Gastrocnemius medialis (tissue), 4 donors: ENCODE results near the gene LATS2. TPM values are rescaled to one million over a fixed set of nuclear protein-coding genes. Genes with fewer than 3 reads are reported as not detected.

ENCODE experiments used
- ATAC-seq, 2 donors: fragments of 150-250 bp; one replicate each; pipeline ENCODE4 v1.9.1; 2016
- DNase-seq, 2 donors: peaks; one replicate each; pipeline ENCODE4 v3.0.0-alpha.2; 2019
- H3K27ac ChIP-seq, 4 donors: fragments of 200-600 bp; sonication (generic); 1 replicate in 1 of 4; 2 replicates in 3 of 4; pipeline ENCODE4 v1.5.1; 2016 to 2018; ENCODE audit warnings: mild to moderate bottlenecking in 2 of 4, moderate library complexity in 1 of 4
- H3K27me3 ChIP-seq, 3 donors: fragments of 200-600 bp; sonication (generic) in 2 of 3; 1 replicate in 1 of 3; 2 replicates in 2 of 3; pipeline versions ENCODE4 v1.5.1 to v1.6.0; 2016 to 2019; ENCODE audit warnings: mild to moderate bottlenecking in 1 of 3, moderate library complexity in 1 of 3
- H3K36me3 ChIP-seq, 2 donors: fragments of 200-600 bp; sonication (generic) in 1 of 2; one replicate each; pipeline ENCODE4 v1.5.1; 2017 to 2018
- H3K4me1 ChIP-seq, 2 donors: fragments of 200-600 bp; sonication (generic) in 1 of 2; one replicate each; pipeline ENCODE4 v1.5.1; 2016 to 2017; ENCODE audit warnings: mild to moderate bottlenecking in 2 of 2
- H3K4me3 ChIP-seq, 4 donors: fragments of 200-600 bp; sonication (generic) in 3 of 4; 1 replicate in 1 of 4; 2 replicates in 3 of 4; pipeline ENCODE4 v1.5.1; 2016 to 2019; ENCODE audit warnings: mild to moderate bottlenecking in 2 of 4
- H3K9me3 ChIP-seq, 3 donors: fragments of 200-600 bp; sonication (generic) in 2 of 3; 1 replicate in 1 of 3; 2 replicates in 2 of 3; pipeline ENCODE4 v1.5.1; 2016 to 2019
- POLR2A ChIP-seq, 2 donors: fragments of 450-650 bp; IDR thresholded peaks; one replicate each; pipeline ENCODE4 v1.6.1; 2017; ENCODE audit warnings: antibody characterized with exemption in 2 of 2, mild to moderate bottlenecking in 2 of 2, moderate library complexity in 2 of 2
- in situ Hi-C, 4 donors: fragments of 200-750 bp; cut with MboI; loops; one replicate each; pipeline versions ENCODE4 v1.15.0 to v1.8.0; 2017; ENCODE audit warnings: low sequenced_read_pairs in 4 of 4
- intact Hi-C: fragments of 100-400 bp; cut with DNase I; formaldehyde crosslinking; loops from one replicate; pipeline ENCODE4 v1.15.1; 2023; ENCODE audit warnings: low total_unique reads
- total RNA-seq, 4 donors: library from RNA; depleted of rRNA; stranded (reverse); fragments of >200 nt; gene quantifications; one replicate each; pipeline versions ENCODE4 v1.1.0 to v1.2.3, GENCODE V29; 2016
- TF ChIP-seq, protein P1 (sequence below), 5 experiments: fragments of 450-650 bp in 3 of 5; fragments of 200-600 bp in 2 of 5; sonication (generic) in 2 of 5; IDR thresholded peaks in 4 of 5; conservative IDR thresholded peaks in 1 of 5; 1 replicate in 4 of 5; 2 replicates in 1 of 5; pipeline ENCODE4 v1.5.1; 2016 to 2019; ENCODE audit warnings: antibody characterized with exemption in 5 of 5, mild to moderate bottlenecking in 3 of 5, moderate library complexity in 3 of 5

Gene LATS2
- total RNA-seq, 4 donors from 2014 or later = 11.5 to 34.1 (median 18.8) TPM

DNA sequence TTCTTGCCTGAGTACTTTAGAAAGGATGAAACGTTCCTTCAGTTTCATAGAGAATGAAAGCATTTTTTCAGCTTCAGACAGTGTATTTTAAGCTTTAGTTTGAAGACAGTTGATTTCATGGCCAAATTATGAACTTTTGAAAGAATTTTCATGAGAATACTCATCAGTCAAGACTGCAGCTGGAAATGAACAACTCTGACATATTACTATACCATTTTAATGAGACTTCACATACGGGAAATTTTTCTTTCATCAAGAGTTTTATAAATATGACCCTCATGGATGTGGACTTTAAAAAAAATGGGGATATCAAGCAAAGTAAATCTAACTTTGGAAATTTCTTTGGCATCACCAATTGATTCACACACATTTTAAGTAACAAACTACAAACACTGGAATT lies 6.4 kb downstream of the LATS2 start:
- H3K27me3 ChIP-seq = no peaks in the 10 kb centered on the region
- H3K4me1 ChIP-seq = peaks cover 75 to 86% of the 10 kb centered on the region in 2 donors
- DNase-seq = no peak
- intact Hi-C loops (loop anchor here (5.0 kb wide), 1 partner anchor 338 kb away; no protein-coding TSS in a partner anchor), in situ Hi-C loops (no loop called here)
- TF ChIP-seq, protein P1, sequence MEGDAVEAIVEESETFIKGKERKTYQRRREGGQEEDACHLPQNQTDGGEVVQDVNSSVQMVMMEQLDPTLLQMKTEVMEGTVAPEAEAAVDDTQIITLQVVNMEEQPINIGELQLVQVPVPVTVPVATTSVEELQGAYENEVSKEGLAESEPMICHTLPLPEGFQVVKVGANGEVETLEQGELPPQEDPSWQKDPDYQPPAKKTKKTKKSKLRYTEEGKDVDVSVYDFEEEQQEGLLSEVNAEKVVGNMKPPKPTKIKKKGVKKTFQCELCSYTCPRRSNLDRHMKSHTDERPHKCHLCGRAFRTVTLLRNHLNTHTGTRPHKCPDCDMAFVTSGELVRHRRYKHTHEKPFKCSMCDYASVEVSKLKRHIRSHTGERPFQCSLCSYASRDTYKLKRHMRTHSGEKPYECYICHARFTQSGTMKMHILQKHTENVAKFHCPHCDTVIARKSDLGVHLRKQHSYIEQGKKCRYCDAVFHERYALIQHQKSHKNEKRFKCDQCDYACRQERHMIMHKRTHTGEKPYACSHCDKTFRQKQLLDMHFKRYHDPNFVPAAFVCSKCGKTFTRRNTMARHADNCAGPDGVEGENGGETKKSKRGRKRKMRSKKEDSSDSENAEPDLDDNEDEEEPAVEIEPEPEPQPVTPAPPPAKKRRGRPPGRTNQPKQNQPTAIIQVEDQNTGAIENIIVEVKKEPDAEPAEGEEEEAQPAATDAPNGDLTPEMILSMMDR (IDR thresholded peaks at IDR 0.05 in 4 of 5, conservative IDR thresholded peaks at IDR 0.05 in 1 of 5) = no peak
- TF ChIP-seq POLR2A (IDR thresholded peaks at IDR 0.05) = no peak
- H3K36me3 ChIP-seq = no peaks in the 10 kb centered on the region
- peak overlapping the region; percentile 53 to 99 (median 82) for H3K27ac ChIP-seq
- no peaks in the 10 kb centered on the region for H3K9me3 ChIP-seq
- H3K4me3 ChIP-seq = no peak overlapping the region
- no peak for ATAC-seq

DNA sequence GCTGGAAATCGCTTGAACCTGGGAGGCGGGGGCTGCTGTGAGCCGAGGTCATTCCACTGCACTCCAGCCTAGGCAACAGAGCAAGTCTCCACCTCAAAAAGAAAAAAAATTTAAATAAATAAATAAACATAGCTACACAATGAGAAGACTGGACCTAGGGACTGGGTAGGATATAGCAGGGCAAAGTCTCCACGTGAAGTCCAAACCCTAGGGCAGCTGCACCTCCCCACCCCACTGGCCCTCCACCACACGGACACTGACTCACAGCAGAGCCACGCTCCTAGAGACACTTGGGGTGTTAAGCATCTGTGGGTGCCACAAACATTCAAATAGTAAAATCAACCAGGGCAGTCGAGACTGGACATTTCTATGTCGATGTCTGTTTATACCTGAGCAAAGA lies 7.1 kb downstream of the LATS2 start:
- intact Hi-C loops = no loop called here
- TF ChIP-seq, protein P1 (IDR thresholded peaks at IDR 0.05 in 4 of 5, conservative IDR thresholded peaks at IDR 0.05 in 1 of 5) = no peak
- no peak for TF ChIP-seq POLR2A (IDR thresholded peaks at IDR 0.05)

DNA sequence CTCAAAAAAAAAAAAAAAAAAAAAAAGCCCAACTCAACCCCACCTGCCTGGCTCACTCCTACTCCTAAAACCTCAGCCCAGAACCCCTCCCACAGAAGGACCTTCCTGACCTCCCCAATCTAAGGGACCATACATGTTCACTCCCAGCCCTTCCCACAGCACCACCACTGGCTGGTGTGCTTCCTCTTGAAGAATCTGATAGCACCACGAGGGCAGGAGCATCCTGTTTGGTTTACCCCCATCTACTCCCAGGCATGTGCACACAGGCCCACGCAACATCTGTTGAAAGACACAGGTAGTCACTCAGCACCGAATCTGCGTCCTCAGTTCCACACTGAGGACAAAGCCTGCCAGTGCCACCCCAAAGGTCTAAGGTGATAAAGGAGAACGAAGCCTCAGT lies 8.2 kb downstream of the LATS2 start:
- no peaks in the 10 kb centered on the region for H3K36me3 ChIP-seq
- intact Hi-C loops = no loop called here
- H3K27ac ChIP-seq = no peak overlapping the region
- in situ Hi-C loops = no loop called here
- H3K27me3 ChIP-seq = no peaks in the 10 kb centered on the region
- ATAC-seq (no peak), DNase-seq (no peak)
- no peaks in the 10 kb centered on the region for H3K9me3 ChIP-seq
- TF ChIP-seq, protein P1 (IDR thresholded peaks at IDR 0.05 in 4 of 5, conservative IDR thresholded peaks at IDR 0.05 in 1 of 5) = no peak
- no peak for TF ChIP-seq POLR2A (IDR thresholded peaks at IDR 0.05)
- H3K4me1 ChIP-seq = peaks cover 60 to 77% of the 10 kb centered on the region in 2 donors
- no peak overlapping the region for H3K4me3 ChIP-seq

More for the DNA sequence above, 7.1 kb downstream of the LATS2 start:
- no peak for DNase-seq
- H3K27me3 ChIP-seq = no peaks in the 10 kb centered on the region
- in situ Hi-C loops = no loop called here
- H3K36me3 ChIP-seq = no peaks in the 10 kb centered on the region
- ATAC-seq = no peak
- H3K4me3 ChIP-seq = no peak overlapping the region
- H3K4me1 ChIP-seq = peaks cover 68 to 86% of the 10 kb centered on the region in 2 donors
- H3K27ac ChIP-seq = peak overlapping the region; percentile 53 to 99 (median 82)
- H3K9me3 ChIP-seq = no peaks in the 10 kb centered on the region

DNA sequence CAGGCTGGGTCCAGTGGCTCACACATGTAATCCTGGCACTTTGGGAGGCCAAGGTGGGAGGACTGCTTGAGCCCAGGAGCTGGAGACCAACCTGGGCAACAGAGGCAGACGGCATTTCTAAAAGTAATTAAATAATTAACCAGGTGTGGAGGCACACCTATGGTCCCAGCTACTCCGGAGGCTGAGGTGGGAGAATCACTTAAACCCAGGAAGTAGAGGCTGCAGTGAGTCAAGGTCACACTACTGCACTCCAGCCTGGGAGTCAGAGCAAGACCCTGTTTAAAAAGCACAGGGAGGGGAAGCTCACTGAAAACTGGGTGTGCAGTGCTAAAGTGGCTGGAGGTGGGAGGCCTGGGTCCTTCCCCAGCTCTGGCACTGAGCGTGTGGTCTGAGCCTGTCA lies 9.7 kb downstream of the LATS2 start:
- intact Hi-C loops = no loop called here
- H3K36me3 ChIP-seq = no peaks in the 10 kb centered on the region
- ATAC-seq (no peak), DNase-seq (no peak)
- peaks cover 61 to 77% of the 10 kb centered on the region in 2 donors for H3K4me1 ChIP-seq
- peak overlapping the region in 2 of 4 donors; percentile 61 for H3K27ac ChIP-seq
- in situ Hi-C loops = no loop called here
- TF ChIP-seq, protein P1 (IDR thresholded peaks at IDR 0.05 in 4 of 5, conservative IDR thresholded peaks at IDR 0.05 in 1 of 5) = no peak
- no peak for TF ChIP-seq POLR2A (IDR thresholded peaks at IDR 0.05)
- H3K9me3 ChIP-seq = no peaks in the 10 kb centered on the region
- H3K4me3 ChIP-seq = no peak overlapping the region
- H3K27me3 ChIP-seq = no peaks in the 10 kb centered on the region
